GM12878 (cell line): ENCODE data around the gene USP34. TPM values are rescaled to one million over a fixed set of nuclear protein-coding genes. Genes with fewer than 3 reads are reported as not detected.

Experiments
- ATAC-seq: fragments of 200-7000 bp; cut with Tn5 transposase; 3 replicates; pipeline ENCODE4 v1.9.1; 2020; ENCODE audit warnings: mild to moderate bottlenecking, moderate library complexity
- BruUV-seq: library from RNA; stranded (reverse); fragments of 400-500 nt; replicated peaks from 2 replicates; lab custom pipeline; 2021; lab: Mats Ljungman, UMichigan
- CTCF ChIA-PET: fragments of 300-600 bp; sonication (Branson Sonifier 250); formaldehyde crosslinking; extraction: SDS; loops from one replicate; lab custom pipeline; 2021; ENCODE audit warnings: inconsistent platforms; lab: Yijun Ruan, JAX
- POLR2A ChIA-PET: fragments of 350-600 bp; formaldehyde crosslinking; extraction: SDS; loops from one replicate; lab custom pipeline; 2021; ENCODE audit warnings: inconsistent platforms; lab: Charles Lee
- RAD21 ChIA-PET: fragments of 300-600 bp; sonication (Branson Sonifier 250); formaldehyde crosslinking; loops from one replicate; lab custom pipeline; 2023; ENCODE audit warnings: antibody characterized with exemption; ENCODE audit not compliant: unreplicated experiment; lab: Charles Lee
- SMC1A ChIA-PET: fragments of 300-600 bp; sonication (Branson Sonifier 250); formaldehyde crosslinking; loops from one replicate; lab custom pipeline; 2023; ENCODE audit not compliant: unreplicated experiment, uncharacterized antibody; lab: Charles Lee
- DNase-seq: peaks from one replicate; pipeline ENCODE4 v3.0.0-alpha.2; 2011; ENCODE audit warnings: low read depth, low spot score
- FAIRE-seq: peaks from 3 replicates; lab custom pipeline; 2011; peaks lifted over from hg19 to GRCh38; lab: Jason Lieb, UNC
- H2AFZ ChIP-seq: 2 replicates; pipeline ENCODE4 v1.6.0; 2011; ENCODE audit warnings: low read depth, low read length, control low read depth; ENCODE audit not compliant: control insufficient read depth
- H3K27ac ChIP-seq: 2 replicates; pipeline ENCODE4 v1.5.1; 2011; ENCODE audit warnings: control low read depth; ENCODE audit not compliant: control insufficient read depth, insufficient read depth
- H3K27me3 ChIP-seq, 2 experiments: replicated peaks in 1 of 2; 2 replicates each; pipeline versions ENCODE4 v1.6.0 to v1.6.1; 2011; ENCODE audit warnings: low read length in 1 of 2; ENCODE audit not compliant: control insufficient read depth in 2 of 2, insufficient read depth in 2 of 2
- H3K36me3 ChIP-seq, 2 experiments: 2 replicates each; pipeline ENCODE4 v1.5.1; 2011; ENCODE audit warnings: low read length in 1 of 2; ENCODE audit not compliant: control insufficient read depth in 2 of 2, insufficient read depth in 2 of 2
- H3K4me1 ChIP-seq: 2 replicates; pipeline ENCODE4 v1.6.1; 2011; ENCODE audit warnings: mild to moderate bottlenecking, low read length, moderate library complexity, mixed read lengths; ENCODE audit not compliant: control insufficient read depth, insufficient read depth
- H3K4me2 ChIP-seq: 2 replicates; pipeline ENCODE4 v1.6.0; 2011; ENCODE audit warnings: control low read depth; ENCODE audit not compliant: control insufficient read depth, insufficient read depth
- H3K4me3 ChIP-seq: fragments of 200-600 bp; sonication (generic); 2 replicates; pipeline ENCODE4 v1.5.1; 2016
- H3K79me2 ChIP-seq: 2 replicates; pipeline ENCODE4 v1.6.0; 2011; ENCODE audit warnings: low read length; ENCODE audit not compliant: control insufficient read depth, insufficient read depth
- H3K9ac ChIP-seq: 2 replicates; pipeline ENCODE4 v1.8.0; 2011; ENCODE audit warnings: low read length, control low read depth, mixed read lengths; ENCODE audit not compliant: control insufficient read depth, insufficient read depth
- H3K9me3 ChIP-seq: replicated peaks from 3 replicates; pipeline ENCODE4 v1.5.1; 2011; ENCODE audit warnings: mild to moderate bottlenecking, low read length; ENCODE audit not compliant: control insufficient read depth, insufficient read depth
- H4K20me1 ChIP-seq: 2 replicates; pipeline ENCODE4 v1.6.0; 2011; ENCODE audit not compliant: control insufficient read depth, insufficient read depth
- WGBS: methylation state at CpG from one replicate; pipeline ENCODE4 v1.1.6; 2016; ENCODE audit warnings: low lambda C conversion rate; ENCODE audit not compliant: insufficient replicate concordance, insufficient coverage; ENCODE audit errors: missing lambda C conversion rate; 5-methylcytosine and 5-hydroxymethylcytosine counted together
- in situ Hi-C: fragments of 300-500 bp; cut with MboI; formaldehyde crosslinking; loops from 9 replicates; pipeline ENCODE4 v1.14.3; 2018; ENCODE audit warnings: mixed read lengths
- intact Hi-C: fragments of 100-400 bp; cut with micrococcal nuclease; formaldehyde crosslinking; loops from one replicate; pipeline ENCODE4 v1.14.2; 2022; ENCODE audit not compliant: unreplicated experiment
- polyA plus RNA-seq, 11 experiments: library from polyadenylated mRNA; depleted of rRNA in 4 of 11; unstranded in 6 of 11; stranded (reverse) in 5 of 11; fragments of >200 nt; fragmentation: Nextera tagmentation in 4 of 11; fragmentation: Illumina TruSeq in 1 of 11; extraction: Ambion mirVana in 4 of 11; extraction: Trizol in 1 of 11; gene quantifications; 1 replicate in 1 of 11; 2 replicates in 10 of 11; pipeline versions ENCODE4 v1.2.1 to v1.2.3, GENCODE V29; 2011 to 2016; ENCODE audit warnings: inconsistent platforms in 2 of 11, missing spikeins in 2 of 11, low read depth in 1 of 11
- total RNA-seq, 4 experiments: library from RNA; depleted of rRNA in 3 of 4; stranded (reverse); fragments of >200 nt in 3 of 4; fragmentation: Illumina TruSeq in 1 of 4; extraction: Trizol in 1 of 4; gene quantifications; 2 replicates each; pipeline versions ENCODE4 v1.2.1 to v1.2.3, GENCODE V29; 2013 to 2021
- TF ChIP-seq, protein P1 (sequence below): IDR thresholded peaks from 2 replicates; pipeline ENCODE4 v1.6.1; 2011; ENCODE audit warnings: borderline replicate concordance, low read depth, mild to moderate bottlenecking, moderate library complexity, mixed read lengths, low read length; ENCODE audit not compliant: insufficient read depth; ENCODE audit errors: extremely low read length

Gene USP34
- total and polyA plus RNA-seq, 10 of the 15 experiments (the other 5 are each of a cell fraction or from before 2014, with no cell fraction given) = 26.2 to 106 (median 62.1) TPM

DNA sequence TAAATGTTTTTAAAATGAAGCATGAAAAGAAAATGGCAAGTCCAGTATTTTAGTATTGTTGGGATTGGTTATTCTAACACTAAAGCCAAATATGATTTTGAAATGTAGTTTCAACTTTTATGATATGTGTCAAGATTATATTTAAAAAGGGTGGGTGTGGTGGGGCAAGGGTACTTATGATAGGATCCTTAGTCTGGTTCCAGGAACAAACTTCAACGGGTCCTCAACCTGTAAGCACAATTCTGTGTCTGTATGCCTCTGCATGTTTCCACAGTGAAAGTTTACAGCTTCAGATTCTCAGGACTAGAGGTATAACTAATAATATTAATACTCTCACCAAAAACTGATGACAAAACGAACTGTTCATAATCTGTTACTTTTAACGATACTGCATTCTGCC is 5.8 kb downstream of the USP34 start:
- WGBS = 48% methylated on average over 3 of the region's 3 CpGs
- CTCF ChIA-PET = interaction anchor here (1.3 to 6.8 kb wide), 2 partner anchors 36 to 39 kb away, joined by 3 to 44 read pairs; no protein-coding TSS in a partner anchor
- no peaks in the 10 kb centered on the region for H4K20me1 ChIP-seq
- peak; percentile 30 for ATAC-seq
- SMC1A ChIA-PET = interaction anchor here (0.7 to 7.2 kb wide), 11 partner anchors 10 to 49 kb away, joined by 3 to 74 read pairs (median 4); no protein-coding TSS in a partner anchor
- peaks cover 3% of the 10 kb centered on the region; the same call in 1 of the 2 replicates for H3K4me1 ChIP-seq
- H3K9me3 ChIP-seq = no peaks in the 10 kb centered on the region
- H3K27me3 ChIP-seq = no peaks in the 10 kb centered on the region
- peak overlapping the region; percentile 75 for H3K4me2 ChIP-seq
- no peak for DNase-seq
- BruUV-seq = no TSS peak
- TF ChIP-seq, protein P1, sequence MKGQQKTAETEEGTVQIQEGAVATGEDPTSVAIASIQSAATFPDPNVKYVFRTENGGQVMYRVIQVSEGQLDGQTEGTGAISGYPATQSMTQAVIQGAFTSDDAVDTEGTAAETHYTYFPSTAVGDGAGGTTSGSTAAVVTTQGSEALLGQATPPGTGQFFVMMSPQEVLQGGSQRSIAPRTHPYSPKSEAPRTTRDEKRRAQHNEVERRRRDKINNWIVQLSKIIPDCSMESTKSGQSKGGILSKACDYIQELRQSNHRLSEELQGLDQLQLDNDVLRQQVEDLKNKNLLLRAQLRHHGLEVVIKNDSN = no peak
- H3K4me3 ChIP-seq = peak overlapping the region; percentile 38; the same call in 1 of the 2 replicates
- in situ Hi-C loops = no loop called here
- H3K27ac ChIP-seq = peak overlapping the region; percentile 52
- RAD21 ChIA-PET = interaction anchor here (0.6 to 3.6 kb wide), 9 partner anchors 15 to 386 kb away, joined by 3 to 30 read pairs (median 4); partner anchors contain the start of gene XPO1
- POLR2A ChIA-PET = interaction anchor here (0.9 to 2.1 kb wide), 6 partner anchors 9 to 44 kb away, joined by 3 to 6 read pairs (median 4); no protein-coding TSS in a partner anchor
- H2AFZ ChIP-seq = no peak overlapping the region
- peaks cover 99% of the 10 kb centered on the region for H3K79me2 ChIP-seq
- H3K9ac ChIP-seq = no peak overlapping the region
- intact Hi-C loops = loop anchor here (2.0 kb wide), 1 partner anchor 38 kb away; no protein-coding TSS in a partner anchor
- FAIRE-seq = no peak
- H3K36me3 ChIP-seq = peaks cover 0 to 12% of the 10 kb centered on the region in 2 experiments; a peak in 2 of 4 replicates
